Stimulated activated naive CD8-positive, alpha-beta T cell treated with anti-CD3 and anti-CD28 coated beads, Interleukin-15, amount 100 ng/mL, for 72 hours (primary cell): ENCODE data around the gene CEACAM21.

Source experiments
- ATAC-seq: fragments of 150-1000 bp; cut with Tn5 transposase; 2 replicates; pipeline ENCODE4 v1.10.0; 2021; ENCODE audit warnings: mild to moderate bottlenecking, moderate library complexity
- DNase-seq, 2 donors: peaks; one replicate each; pipeline ENCODE4 v3.0.0; 2021 to 2022
- H3K27ac Mint-ChIP-seq, 2 donors: one replicate each; pipeline ENCODE4 v1.8.0; 2022; ENCODE audit warnings: mild to moderate bottlenecking in 2 of 2, mixed read lengths in 2 of 2, moderate library complexity in 2 of 2
- H3K27me3 Mint-ChIP-seq: one replicate; pipeline ENCODE4 v1.8.0; 2022; ENCODE audit warnings: mixed read lengths
- H3K4me1 Mint-ChIP-seq: one replicate; pipeline ENCODE4 v1.8.0; 2022; ENCODE audit warnings: mild to moderate bottlenecking, mixed read lengths
- H3K4me3 Mint-ChIP-seq, 2 donors: one replicate each; pipeline ENCODE4 v1.8.0; 2022; ENCODE audit warnings: mild to moderate bottlenecking in 2 of 2, mixed read lengths in 2 of 2, moderate library complexity in 1 of 2
- H3K9me3 Mint-ChIP-seq, 2 donors: one replicate each; pipeline ENCODE4 v1.8.0; 2022; ENCODE audit warnings: mixed read lengths in 2 of 2

Gene CEACAM21

DNA sequence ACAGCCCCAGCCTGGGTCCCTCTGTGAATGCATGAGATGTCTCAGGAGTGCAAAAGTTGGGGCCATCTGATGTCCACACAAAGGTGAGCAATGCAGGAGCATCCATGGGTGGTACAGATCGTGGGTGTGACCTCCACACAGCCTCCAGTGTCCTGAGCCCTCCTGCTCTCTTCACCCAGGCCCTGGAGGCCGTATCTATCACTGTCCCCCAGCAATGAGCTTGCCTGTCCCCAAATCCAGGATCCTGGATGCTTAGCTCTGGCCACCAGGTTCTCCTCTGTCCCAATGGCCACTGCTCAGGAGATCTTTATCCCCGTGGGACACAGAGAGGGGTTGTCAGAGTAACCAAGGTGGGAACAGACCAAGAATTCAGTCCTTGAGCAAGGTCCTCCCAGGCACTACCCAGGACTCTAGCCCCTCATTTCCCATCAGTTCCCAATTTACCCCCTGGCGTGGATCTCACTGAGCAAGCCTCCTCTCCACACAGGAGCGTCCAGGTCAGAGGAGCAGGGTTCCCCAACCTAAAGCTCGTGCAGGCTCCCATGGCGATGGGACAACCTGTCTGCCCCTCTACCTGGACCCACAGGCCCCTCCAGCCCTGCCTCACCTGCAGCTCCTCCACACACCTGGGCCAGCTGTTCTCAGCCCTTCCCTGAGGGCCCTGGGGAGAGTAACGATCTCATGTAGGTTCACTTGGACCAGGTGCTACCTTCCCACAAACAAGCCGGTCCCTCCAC is 11.3 kb downstream of the CEACAM21 start:
- H3K27me3 Mint-ChIP-seq, result peaks cover 4% of the 10 kb centered on the region
- no peak overlapping the region for H3K27ac Mint-ChIP-seq
- H3K4me1 Mint-ChIP-seq, result peaks cover 8% of the 10 kb centered on the region
- peaks cover 8 to 12% of the 10 kb centered on the region in 2 donors for H3K9me3 Mint-ChIP-seq
- no peak for DNase-seq
- ATAC-seq, result no peak
- H3K4me3 Mint-ChIP-seq, result no peak overlapping the region

DNA sequence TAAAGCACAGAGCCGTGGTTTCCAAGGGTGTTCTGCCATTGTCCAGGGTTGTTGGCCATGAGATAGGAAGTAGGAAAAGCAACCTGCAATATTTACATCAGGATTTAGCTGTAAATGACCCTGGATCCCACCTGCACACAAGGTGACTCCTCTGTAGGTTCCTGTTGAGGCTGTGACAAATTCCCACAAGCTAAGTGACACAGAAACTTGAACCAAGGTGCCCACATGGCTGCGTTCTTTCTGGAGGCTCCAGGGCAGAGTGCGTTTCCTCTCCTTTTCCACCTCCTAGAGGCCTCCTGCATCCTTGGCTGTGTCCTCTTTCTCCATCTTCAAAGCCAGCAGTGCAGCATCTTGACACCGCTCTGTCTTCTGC is 11.9 kb downstream of the CEACAM21 start:
- Mint-ChIP-seq H3K4me1 (peaks cover 10% of the 10 kb centered on the region), H3K27me3 (peaks cover 9% of the 10 kb centered on the region), H3K9me3 (peaks cover 5 to 8% of the 10 kb centered on the region in 2 donors), H3K4me3 (no peak overlapping the region), H3K27ac (no peak overlapping the region)
- ATAC-seq, result no peak
- DNase-seq, result no peak

DNA sequence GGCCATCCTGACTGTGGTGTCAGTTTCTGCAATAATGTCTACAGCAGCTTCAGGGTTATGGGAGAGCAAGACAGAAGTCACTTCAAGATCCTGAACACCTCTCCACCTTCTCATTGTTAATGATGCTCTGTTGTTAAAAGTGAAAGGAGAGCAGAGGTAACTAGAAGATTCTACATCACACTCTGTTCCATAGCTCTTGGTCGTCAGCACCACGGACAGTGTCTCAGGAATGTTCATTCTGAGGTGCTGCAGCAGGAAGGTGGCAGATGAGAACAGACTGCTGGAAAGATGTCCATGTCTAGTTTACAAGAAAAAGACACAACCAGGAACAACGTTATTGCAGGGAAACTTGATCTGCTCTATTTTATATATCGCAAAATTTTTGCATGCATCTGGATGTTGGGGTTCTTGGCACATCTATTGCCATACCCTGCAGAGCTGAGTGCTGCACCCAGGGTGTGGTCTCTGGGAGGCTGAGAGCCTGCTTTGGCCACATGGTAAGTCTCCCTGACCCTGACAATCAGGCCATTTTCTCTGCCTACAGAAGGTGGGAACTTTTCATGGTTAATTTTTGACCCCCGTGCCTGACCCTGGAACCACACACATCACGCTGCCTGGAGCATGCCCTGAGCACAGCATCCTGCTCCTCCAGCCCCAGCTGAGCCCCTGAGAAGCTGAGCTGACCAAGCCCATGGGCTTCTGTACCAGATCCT is 12.7 kb downstream of the CEACAM21 start:
- no peak overlapping the region for H3K4me3 Mint-ChIP-seq
- H3K27me3 Mint-ChIP-seq, result peaks cover 18% of the 10 kb centered on the region
- no peak overlapping the region for H3K27ac Mint-ChIP-seq
- peaks cover 10% of the 10 kb centered on the region for H3K4me1 Mint-ChIP-seq
- ATAC-seq (no peak), DNase-seq (no peak)
- H3K9me3 Mint-ChIP-seq, result no peaks in the 10 kb centered on the region

DNA sequence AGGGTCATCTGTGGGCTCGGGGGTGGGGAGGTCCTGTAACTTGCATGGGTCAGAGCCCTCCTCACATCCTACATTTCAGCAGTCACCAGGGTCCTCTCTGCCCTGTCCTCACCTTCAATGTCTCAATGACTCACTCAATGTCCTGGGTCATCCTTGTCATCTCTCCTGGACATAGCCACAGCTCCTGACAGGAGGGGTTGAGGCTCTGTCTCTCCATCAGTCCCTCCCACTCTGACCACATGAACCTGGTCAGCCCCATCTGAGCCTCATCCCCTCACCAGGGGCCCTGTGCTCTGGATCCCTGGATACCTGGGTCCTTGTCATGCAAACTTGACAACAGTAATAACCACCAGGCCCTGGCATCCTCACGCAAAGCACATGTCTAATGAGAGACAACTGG is 13.4 kb downstream of the CEACAM21 start:
- Mint-ChIP-seq H3K4me3 (no peak overlapping the region), H3K4me1 (peaks cover 10% of the 10 kb centered on the region), H3K27ac (no peak overlapping the region), H3K9me3 (no peaks in the 10 kb centered on the region), H3K27me3 (peaks cover 18% of the 10 kb centered on the region)
- DNase-seq (no peak), ATAC-seq (no peak)

DNA sequence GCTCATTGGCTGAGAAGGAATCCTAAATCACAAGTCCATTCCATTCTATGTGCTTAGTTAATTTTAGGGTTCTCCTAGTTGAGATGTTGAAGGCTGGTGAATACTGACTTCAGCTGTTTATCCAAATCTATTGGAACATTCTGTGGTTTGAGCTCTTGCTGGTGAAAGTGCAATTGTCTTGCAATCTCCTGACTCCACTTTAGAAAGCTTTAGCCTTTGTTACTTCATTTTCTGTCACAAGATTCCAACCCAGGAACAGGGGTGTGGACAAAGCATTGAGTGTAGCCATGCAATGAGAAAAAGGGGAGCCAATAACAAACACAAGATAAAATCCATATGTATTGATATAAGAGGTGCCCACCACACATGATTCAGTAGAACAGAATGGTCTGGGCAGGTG is 15.0 kb downstream of the CEACAM21 start:
- ATAC-seq (no peak), DNase-seq (no peak)
- peaks cover 27% of the 10 kb centered on the region for H3K27me3 Mint-ChIP-seq
- no peak overlapping the region for H3K27ac Mint-ChIP-seq
- no peak overlapping the region for H3K4me3 Mint-ChIP-seq
- peaks cover 17% of the 10 kb centered on the region for H3K4me1 Mint-ChIP-seq
- H3K9me3 Mint-ChIP-seq, result no peaks in the 10 kb centered on the region

DNA sequence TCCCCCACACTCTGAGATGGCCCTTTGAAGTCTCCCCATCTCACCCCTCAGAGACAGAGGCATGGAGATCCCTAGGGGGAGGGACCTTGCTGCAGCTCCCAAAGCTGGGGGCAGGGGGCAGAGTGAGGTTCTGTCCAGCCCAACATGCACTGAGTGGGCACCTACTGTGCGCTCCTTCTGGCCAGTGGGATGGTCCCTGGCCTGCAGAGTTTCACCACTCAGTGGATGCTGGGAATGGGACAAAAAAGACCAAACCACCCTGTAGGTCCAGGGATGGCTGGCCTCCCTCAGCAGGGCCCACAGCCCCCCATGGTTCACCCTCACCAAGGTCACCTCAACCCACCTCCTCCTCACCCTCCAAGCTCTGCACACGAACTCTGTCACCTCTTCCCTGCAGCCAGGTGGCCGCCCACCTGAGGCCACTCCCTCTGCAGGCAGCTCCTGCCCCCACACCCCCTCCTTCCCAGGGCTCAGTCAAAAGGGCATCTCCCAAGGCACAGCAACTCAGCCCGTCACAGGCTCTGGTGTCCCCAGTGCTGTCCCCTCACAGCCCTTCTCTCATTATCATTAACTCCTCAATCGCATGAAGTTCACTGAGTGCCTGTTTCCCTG is 16.1 kb downstream of the CEACAM21 start:
- DNase-seq (no peak), ATAC-seq (no peak)
- peaks cover 17% of the 10 kb centered on the region for H3K4me1 Mint-ChIP-seq
- peaks cover 39% of the 10 kb centered on the region for H3K27me3 Mint-ChIP-seq
- H3K4me3 Mint-ChIP-seq, result no peak overlapping the region
- peak overlapping the region in 1 of 2 donors; percentile 1 for H3K27ac Mint-ChIP-seq
- no peaks in the 10 kb centered on the region for H3K9me3 Mint-ChIP-seq

DNA sequence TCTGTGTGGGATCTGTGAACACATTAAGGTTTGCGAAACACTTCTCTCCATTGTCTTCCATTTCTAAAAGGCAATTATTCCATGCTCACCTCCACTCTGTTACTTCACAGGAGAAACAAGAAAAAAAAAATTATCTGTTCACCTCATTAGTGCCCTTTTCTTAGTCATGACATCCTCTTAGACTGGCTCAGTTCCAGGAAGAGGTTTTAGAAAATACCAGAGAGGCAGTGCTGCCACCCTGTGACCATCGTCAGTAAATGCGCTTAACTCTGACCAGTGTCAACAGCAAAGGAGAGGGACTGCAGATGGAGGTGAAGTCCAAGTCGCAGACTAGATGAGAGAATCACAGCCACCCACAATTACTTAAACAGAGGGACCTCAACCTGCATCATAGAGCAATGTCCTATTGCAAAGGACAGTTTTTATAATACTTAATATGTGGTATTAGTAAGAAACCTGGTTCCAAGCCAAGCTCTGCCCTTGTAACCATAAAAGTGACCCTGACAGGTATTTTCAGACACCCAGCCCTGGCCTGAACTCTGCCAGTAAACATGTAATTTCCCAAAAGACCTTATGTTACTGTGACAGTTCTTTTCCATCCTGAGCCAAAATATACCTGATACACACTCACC is 19.4 kb downstream of the CEACAM21 start:
- H3K27ac Mint-ChIP-seq, result no peak overlapping the region
- peaks cover 46% of the 10 kb centered on the region for H3K27me3 Mint-ChIP-seq
- ATAC-seq (peak; percentile 95), DNase-seq (peak; percentile 64 to 79)
- H3K9me3 Mint-ChIP-seq, result no peaks in the 10 kb centered on the region
- peaks cover 17% of the 10 kb centered on the region for H3K4me1 Mint-ChIP-seq
- H3K4me3 Mint-ChIP-seq, result no peak overlapping the region

DNA sequence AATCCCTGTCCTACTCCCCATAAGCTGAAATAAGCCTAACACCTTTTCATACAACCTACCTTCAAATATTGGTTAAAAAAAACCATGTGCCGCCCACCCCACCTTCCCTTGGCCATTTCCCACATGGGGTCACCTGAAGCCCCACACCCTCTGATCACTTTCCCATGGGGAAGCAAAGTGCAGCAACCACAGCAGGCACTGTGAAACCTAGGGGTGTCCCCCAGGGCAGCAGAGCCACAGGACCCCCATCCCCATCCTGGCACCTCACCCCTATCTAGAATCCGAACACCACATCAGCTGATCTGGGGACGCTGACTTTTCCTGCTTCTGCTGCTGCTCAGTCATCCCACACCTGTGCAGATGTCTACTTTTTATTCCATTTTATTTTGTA is 19.9 kb downstream of the CEACAM21 start:
- Mint-ChIP-seq H3K27me3 (peaks cover 51% of the 10 kb centered on the region), H3K4me3 (no peak overlapping the region), H3K9me3 (no peaks in the 10 kb centered on the region), H3K4me1 (peaks cover 17% of the 10 kb centered on the region), H3K27ac (no peak overlapping the region)
- DNase-seq (no peak), ATAC-seq (no peak)

DNA sequence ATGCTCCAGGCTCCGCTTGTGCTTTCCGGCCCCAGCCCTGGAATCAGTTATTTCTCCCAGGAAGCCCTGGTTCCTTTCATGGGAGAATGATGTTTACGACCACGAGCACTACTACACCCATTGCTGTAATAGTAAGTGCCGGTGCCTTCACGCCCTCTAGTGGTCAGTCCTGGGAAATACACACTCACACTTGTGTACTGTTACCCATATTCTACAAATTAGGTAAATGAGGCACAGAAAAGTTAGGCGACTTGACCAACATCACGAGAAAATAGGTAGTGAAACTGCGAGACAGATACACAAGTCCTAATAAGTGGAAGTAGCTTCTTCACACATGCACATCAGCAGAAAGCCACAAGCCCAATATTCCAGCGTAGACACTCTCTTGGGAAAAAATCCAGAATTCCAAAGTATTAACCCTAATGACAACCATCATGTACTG is 21.7 kb downstream of the CEACAM21 start:
- peaks cover 49% of the 10 kb centered on the region for H3K27me3 Mint-ChIP-seq
- peak overlapping the region; percentile 57 to 80 for H3K4me3 Mint-ChIP-seq
- ATAC-seq (peak; percentile 88), DNase-seq (peak; percentile 70 to 75)
- peak overlapping the region in 1 of 2 donors; percentile 36 for H3K27ac Mint-ChIP-seq
- H3K4me1 Mint-ChIP-seq, result peaks cover 12% of the 10 kb centered on the region
- H3K9me3 Mint-ChIP-seq, result no peaks in the 10 kb centered on the region

DNA sequence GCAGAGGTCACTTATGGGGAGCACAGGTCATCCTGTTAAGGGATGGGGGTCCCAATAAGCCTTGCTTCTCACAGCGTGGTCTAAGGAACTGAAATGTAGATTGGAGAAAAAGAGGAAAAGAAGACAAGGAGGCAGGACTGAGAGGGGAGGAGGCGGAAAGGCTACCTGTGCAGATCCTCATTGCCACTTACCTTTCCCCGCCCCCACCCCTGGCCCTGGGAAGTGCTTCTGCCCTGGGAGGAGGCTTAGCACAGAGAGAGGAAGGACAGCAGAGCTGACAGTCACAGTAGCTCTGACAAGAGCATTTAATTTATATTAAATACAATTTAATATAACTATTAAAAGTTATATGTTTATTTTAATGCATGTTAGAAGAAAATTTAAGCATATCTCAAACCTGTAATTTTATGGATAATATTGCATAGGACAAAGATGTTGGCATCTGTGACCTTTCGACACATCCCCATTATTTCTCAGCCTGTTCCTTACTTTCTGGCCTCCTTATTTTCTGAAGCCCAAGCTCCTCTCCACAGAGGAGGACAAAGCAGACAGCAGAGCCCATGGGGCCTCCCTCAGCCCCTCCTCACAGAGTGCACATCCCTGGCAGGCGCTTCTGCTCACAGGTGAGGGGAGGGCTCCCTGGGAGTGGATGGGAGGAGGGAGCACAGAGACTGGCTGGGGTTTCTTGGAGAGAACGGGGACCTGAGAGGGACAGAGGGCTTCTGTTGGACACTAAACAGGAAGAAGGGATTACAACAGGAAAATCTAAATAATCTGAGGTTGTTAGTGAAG is 23.4 kb downstream of the CEACAM21 start:
- no peak overlapping the region for H3K27ac Mint-ChIP-seq
- peaks cover 38% of the 10 kb centered on the region for H3K27me3 Mint-ChIP-seq
- H3K9me3 Mint-ChIP-seq, result no peaks in the 10 kb centered on the region
- peaks cover 12% of the 10 kb centered on the region for H3K4me1 Mint-ChIP-seq
- no peak overlapping the region for H3K4me3 Mint-ChIP-seq
- ATAC-seq, result no peak
- DNase-seq, result no peak

DNA sequence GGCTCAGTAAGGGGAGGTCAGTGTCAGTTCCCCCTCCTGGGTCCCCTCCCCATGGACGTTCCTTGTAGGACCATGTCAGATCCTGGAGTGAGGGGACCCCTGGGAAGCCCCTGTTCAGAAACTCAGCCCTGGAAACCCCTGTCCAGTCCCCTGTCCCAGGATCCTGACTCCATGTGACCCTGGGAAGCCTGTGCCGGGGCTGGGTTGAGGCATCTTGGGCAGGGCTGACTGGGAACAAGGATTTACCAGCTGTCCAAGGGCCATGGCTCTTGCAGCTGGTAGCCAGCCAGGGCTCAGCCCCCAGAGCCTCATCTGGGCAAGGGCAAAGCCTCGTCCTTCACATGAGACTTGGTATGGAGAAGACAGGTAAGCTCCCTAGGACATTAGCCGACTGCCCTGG is 25.8 kb downstream of the CEACAM21 start:
- DNase-seq (no peak), ATAC-seq (no peak)
- Mint-ChIP-seq H3K27ac (no peak overlapping the region), H3K27me3 (peaks cover 23% of the 10 kb centered on the region), H3K4me1 (peaks cover 6% of the 10 kb centered on the region), H3K9me3 (no peaks in the 10 kb centered on the region), H3K4me3 (no peak overlapping the region)

DNA sequence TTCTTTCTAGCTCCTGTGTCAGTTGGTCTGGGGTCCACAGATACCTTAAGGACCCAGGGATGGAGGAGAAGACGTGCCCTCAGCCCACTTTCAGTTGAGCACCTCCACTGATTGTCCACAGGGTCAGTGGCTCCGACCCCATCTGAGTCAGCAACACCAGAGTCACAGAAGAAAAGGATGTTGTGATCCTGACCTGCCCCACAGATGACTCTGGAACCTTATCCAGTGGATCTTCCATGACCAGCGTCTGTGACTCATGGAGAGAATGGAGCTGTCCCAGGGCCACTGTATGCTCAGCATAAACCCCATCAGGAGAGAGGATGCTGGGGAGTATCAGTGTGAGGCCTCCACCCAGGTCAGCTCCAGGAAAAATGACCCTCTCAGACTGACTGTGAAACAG is 28.9 kb downstream of the CEACAM21 start:
- Mint-ChIP-seq H3K4me3 (no peak overlapping the region), H3K27ac (peak overlapping the region in 1 of 2 donors; percentile 43), H3K9me3 (no peaks in the 10 kb centered on the region), H3K27me3 (peaks cover 24% of the 10 kb centered on the region), H3K4me1 (no peaks in the 10 kb centered on the region)
- no peak for DNase-seq
- ATAC-seq, result no peak

DNA sequence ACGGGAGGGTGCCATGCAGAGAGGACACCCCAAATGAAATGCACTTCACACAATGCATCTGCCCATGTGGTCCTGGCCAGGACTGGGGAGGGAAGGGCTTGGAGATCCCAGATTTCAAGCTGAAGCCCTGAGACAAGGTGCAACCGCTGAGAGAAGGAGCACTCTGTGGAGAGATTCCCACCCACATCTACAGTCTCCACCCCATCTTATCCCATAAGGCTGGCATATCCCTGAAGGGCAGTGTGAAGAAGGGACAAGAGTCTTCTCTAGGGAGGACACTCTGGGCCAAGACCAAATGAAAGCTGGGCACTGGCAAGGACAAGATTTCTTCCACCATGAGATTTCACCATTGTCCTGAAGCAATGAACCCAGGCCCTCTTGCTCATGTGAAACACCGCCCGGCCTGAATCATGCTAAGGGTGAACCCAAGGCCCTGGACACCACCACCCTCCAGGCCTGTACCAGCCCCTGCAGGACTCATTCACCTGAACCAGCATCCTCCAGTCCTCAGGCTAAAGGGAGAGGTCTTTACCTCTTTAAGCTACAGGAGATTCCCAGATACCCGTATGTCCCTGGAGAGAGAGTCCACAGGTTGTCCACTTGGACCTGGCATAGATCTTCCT is 30.4 kb downstream of the CEACAM21 start:
- no peaks in the 10 kb centered on the region for H3K9me3 Mint-ChIP-seq
- no peak overlapping the region for H3K27ac Mint-ChIP-seq
- no peak for DNase-seq
- H3K4me3 Mint-ChIP-seq, result no peak overlapping the region
- peaks cover 25% of the 10 kb centered on the region for H3K27me3 Mint-ChIP-seq
- no peaks in the 10 kb centered on the region for H3K4me1 Mint-ChIP-seq
- no peak for ATAC-seq

DNA sequence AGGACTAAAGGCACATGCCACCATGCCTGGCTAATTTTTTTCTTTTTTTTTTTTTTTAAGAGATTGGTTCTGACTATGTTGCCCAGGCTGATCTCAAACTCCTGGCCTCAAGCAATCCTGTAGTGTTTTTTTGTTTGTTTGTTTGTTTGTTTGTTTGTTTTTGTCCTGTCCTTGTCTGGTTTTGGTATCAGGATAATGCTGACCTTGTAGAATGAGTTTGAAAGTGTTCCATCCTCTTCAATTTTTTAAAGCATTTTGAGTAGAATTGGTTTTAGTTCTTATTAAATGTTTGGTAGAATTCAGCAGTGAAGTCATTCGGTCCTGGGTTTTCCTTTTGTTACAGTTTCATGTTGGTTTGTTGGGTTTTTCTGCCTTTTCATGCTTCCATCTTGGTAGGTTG is 31.7 kb downstream of the CEACAM21 start:
- DNase-seq (no peak), ATAC-seq (no peak)
- H3K27me3 Mint-ChIP-seq, result peaks cover 24% of the 10 kb centered on the region
- no peaks in the 10 kb centered on the region for H3K9me3 Mint-ChIP-seq
- H3K27ac Mint-ChIP-seq, result no peak overlapping the region
- H3K4me3 Mint-ChIP-seq, result no peak overlapping the region
- no peaks in the 10 kb centered on the region for H3K4me1 Mint-ChIP-seq

DNA sequence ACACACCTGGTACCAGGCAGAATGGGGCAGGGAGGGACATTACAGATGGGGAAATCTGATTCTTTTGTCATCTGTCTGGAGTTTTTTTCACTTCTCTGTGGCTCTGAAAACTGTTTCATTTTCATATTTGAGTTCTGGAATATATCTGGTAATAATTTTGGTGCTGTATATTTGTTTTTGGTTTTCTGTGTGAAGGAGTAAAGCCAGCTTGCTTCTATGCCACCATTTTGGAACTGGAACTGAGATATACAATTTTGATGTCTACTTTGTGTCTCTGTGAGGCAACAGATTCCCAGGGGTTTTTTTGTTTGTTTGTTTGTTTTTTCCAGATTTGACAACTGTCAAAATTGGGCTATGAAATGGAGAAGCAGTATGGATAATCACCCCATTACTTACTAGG is 34.8 kb downstream of the CEACAM21 start:
- Mint-ChIP-seq H3K9me3 (no peaks in the 10 kb centered on the region), H3K4me1 (no peaks in the 10 kb centered on the region), H3K27me3 (peaks cover 50% of the 10 kb centered on the region), H3K4me3 (no peak overlapping the region), H3K27ac (no peak overlapping the region)
- DNase-seq (no peak), ATAC-seq (no peak)
